ENCODE data around the gene DNAH2. TPM values are rescaled to one million over a fixed set of nuclear protein-coding genes. Genes with fewer than 3 reads are reported as not detected.

The DNAH2 gene
- total RNA-seq, 1 donor from 2014 or later: not detected

DNA sequence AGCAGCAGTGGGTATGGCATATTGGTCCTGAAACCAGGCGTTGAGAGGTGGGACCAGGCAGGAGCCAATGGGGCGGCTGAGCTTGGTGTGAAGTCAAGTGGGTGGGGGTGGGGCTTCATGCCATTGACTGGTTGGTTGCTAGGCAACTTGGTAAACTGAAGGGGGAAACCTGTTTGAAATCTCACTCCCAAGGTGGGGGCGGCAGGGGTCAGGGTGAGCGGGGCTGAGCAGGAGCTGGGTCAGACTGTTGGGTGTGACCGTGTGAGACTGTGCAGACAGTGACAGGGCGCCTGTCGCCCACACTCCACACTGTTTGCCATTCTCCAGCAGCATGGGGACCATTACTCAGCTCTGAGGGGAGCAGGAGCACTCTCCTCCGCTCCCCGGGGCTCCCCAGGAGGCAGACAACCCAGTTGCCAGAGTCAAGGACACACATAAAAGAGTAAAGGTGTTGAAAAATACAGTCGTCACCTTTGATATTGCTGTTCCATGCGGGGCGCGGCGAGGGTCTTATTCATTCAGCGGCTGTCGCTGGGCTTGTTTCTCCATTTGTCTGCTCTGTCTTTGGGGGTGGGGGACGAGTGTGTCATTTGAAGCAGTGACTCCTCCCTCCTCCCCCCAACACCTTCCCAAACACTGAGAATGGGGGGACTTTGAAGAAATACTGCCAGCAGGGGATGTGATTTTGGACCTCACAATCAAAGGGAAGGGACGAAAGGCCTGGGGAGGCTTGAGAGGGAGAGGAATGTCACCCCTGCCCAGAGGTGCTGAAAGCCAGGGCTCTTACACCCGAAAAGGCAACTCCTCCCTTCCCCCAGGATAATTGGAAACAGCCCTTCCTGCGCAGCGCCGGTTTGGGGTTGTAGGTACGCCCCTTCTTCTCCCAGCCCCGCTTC, 13.7 kb upstream of the DNAH2 start:
- intact Hi-C loops (cut with micrococcal nuclease): no loop called here

DNA sequence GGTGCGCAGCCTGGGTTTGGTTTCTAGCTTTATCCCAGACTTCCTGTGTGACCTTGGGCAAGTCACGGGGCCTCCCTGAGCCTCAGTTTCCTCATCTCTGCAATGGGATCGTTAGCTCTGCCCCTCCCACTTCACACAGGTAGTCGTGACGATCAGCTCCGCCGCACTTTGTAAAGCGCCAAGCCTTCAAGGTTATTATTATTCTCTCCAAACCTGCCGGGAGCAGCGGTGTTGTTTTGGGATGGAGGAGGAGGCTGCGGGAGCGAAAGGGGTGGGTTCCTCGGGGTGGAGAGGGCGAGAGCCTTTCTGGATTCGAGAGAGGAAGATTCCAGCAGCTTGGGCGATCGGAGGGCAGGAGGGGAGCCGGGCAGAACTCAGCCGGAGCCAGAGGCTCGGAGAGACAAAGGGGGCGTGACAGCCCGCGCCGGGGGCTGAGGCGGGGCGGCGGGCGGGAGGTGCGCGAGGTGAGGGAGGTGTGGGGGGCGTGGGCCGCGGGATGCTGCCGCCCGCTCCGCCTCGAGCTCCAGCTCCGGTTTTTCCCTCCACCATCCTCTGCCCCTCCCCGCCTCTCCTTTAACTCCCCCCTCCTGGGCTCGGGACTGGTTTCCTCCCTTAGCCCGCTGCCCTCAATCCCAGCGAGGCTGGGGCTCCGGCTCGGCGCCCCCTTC, 12.8 kb upstream of the DNAH2 start, which contains the start of gene EFNB3:
Gene EFNB3, plus strand, starts transcription at position 602 of the 668 bp plus-strand sequence. CDS start 397 bp downstream, outside the sequence.
- intact Hi-C loops (cut with micrococcal nuclease): no loop called here

DNA sequence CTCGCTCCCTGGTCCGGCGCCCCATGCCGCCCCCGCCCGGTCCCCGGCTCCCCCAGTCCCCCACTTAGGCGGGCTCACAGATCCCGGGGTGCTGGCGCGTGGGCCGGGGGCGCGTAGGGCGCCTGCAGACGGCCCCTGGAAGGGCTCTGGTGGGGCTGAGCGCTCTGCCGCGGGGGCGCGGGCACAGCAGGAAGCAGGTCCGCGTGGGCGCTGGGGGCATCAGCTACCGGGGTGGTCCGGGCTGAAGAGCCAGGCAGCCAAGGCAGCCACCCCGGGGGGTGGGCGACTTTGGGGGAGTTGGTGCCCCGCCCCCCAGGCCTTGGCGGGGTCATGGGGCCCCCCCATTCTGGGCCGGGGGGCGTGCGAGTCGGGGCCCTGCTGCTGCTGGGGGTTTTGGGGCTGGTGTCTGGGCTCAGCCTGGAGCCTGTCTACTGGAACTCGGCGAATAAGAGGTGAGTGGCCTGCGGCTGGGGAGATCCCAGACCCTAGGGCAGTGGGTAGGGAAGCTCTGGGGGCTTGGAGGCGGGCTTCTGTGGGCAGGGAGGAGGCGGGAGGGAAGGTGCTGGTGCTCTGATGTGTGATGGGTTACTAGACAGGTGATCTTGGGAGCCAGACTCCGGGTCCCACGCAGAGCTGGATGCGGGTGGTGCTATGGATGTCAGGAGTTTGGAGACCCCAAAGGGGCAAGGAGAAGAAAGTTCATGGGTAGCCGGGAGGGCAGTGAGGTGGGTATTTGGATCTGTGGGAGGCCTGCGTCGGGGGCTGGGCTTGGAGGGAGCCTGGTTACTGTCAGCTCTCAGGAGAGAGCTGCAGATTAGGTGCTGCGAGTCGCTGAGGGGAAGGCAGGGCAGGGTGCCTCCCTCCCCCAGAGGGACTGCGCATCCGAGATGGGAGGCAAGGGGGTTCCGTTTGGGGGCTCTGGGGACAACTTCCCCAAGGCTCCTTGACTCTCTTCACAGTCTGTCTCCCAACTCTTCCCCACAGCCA, 12.0 kb upstream of the DNAH2 start:
- intact Hi-C loops (cut with micrococcal nuclease): no loop called here

DNA sequence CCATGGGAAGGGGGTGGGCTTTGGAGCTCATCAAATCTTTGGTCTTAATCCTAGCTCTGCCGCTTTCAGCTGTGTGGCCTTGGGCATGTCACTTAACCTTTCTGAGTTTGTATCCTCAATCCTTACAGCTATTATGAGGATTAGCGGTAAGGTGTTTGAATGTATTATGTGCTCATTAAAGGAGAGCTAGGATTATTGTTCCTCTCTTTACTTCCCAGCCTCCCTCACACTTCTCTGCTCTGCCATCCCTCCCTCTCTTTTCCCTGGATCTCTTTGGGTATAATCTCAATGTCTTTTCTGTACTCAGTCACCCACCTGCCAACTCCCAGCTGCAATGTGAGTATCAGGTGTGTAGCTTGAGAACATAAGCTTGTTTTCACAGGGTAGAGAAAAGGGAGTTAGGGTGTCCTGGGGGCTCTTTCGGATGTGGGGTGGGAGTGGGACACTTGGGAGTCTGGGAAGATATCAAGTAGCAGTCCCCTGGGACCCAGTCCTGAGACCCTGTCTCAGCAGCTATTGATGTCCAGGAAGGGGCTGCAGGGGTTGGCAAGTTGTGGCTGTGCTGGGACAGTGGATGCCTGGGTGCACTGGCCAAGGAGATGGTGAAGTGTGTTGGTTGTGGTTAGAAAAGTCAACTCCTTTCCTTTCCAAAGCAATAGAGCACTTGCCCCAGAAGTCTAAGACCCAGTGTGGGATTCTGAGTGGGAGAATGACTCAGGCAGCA, 10.8 kb upstream of the DNAH2 start:
- intact Hi-C loops (cut with micrococcal nuclease): no loop called here

DNA sequence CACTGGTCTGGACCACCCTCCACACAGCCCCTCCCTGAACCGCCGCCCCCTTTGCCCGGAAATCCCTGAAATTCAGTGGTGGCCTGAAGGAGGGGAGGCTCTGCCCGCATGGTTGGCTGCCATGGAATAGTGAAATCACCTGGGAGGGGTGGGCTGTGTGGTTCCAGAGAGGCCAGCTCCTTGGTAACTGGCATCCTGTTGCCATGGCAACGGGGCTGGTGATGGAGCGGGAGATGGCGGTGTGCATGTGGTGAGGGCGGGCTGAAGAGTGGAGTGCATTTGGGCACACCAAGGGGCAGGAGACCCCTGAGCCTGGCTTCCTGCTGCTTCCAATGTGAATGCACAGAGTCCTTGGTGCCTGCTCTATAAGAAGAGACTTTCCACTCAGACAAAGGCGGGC, 10.1 kb upstream of the DNAH2 start:
- intact Hi-C loops (cut with micrococcal nuclease): no loop called here

DNA sequence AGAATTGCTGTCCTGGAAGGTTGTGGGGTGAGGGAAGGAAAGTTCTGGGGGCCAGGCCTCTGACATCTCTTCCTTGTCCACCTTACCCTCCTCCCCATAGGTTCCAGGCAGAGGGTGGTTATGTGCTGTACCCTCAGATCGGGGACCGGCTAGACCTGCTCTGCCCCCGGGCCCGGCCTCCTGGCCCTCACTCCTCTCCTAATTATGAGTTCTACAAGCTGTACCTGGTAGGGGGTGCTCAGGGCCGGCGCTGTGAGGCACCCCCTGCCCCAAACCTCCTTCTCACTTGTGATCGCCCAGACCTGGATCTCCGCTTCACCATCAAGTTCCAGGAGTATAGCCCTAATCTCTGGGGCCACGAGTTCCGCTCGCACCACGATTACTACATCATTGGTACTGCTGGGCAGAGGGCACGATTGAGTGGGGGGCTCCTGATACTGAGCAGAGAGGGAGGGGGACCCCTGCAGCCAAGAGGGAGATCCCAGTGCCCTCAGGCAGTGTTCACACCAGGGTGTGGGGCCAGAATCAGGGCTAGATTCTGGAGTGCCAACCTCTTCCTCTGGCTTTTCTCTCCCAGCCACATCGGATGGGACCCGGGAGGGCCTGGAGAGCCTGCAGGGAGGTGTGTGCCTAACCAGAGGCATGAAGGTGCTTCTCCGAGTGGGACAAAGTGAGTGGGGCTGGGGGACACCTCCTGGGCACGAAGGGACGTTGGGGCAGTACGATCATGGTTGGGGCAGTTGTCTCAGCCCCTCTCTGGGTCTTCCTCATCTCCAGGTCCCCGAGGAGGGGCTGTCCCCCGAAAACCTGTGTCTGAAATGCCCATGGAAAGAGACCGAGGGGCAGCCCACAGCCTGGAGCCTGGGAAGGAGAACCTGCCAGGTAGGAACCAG, 9.4 kb upstream of the DNAH2 start:
- intact Hi-C loops (cut with micrococcal nuclease): no loop called here

DNA sequence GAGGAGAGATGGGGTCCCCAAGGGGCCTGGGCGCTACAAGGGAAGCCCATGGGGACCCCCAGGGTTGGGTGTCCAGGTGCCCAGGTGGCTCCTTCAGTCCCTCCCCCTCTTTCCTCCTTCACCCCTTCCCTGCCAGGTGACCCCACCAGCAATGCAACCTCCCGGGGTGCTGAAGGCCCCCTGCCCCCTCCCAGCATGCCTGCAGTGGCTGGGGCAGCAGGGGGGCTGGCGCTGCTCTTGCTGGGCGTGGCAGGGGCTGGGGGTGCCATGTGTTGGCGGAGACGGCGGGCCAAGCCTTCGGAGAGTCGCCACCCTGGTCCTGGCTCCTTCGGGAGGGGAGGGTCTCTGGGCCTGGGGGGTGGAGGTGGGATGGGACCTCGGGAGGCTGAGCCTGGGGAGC, 8.5 kb upstream of the DNAH2 start:
- intact Hi-C loops (cut with micrococcal nuclease): no loop called here

DNA sequence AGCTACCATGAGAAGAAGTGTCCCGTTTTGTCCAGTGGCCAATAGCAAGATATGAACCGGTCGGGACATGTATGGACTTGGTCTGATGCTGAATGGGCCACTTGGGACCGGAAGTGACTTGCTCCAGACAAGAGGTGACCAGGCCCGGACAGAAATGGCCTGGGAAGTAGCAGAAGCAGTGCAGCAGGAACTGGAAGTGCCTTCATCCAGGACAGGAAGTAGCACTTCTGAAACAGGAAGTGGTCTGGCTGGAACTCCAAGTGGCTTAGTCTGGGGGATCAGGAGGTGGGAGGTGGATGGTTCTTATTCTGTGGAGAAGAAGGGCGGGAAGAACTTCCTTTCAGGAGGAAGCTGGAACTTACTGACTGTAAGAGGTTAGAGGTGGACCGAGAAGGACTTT, 7.2 kb upstream of the DNAH2 start:
- intact Hi-C loops (cut with micrococcal nuclease): no loop called here

DNA sequence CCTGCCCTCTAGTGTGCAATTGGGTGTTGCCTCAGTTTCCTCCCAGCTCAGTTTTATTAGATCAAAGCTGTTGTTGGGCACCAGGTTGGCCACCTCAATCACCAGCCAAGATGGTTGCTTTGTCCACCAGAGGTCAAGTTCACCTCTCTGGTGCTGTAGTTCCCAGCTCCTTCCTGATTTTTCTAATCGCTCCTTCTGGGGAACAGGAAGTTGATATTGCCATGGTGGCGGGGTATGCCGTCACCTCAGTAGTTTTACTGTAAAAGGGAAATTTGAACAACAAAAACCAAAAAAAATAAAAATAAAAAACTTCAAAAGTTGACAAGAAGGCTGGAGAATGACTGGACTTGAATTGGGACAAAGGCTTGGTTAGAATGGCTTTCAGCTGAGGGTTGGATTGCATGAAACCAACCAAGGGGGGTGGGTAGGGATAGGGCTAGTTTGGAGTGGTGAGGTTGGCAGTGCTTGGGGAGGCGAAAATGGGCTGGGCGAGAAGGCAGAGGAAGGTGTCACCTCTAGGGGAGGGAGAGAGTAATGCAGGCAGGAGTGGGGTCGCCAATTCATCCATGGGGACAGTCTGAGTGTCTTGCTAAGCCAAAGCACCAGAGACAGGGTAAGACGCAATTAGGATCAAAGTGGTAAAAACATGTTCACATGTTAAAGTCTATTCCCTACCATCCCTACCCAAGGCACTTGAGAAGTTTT, 6.3 kb upstream of the DNAH2 start:
- intact Hi-C loops (cut with micrococcal nuclease): no loop called here

DNA sequence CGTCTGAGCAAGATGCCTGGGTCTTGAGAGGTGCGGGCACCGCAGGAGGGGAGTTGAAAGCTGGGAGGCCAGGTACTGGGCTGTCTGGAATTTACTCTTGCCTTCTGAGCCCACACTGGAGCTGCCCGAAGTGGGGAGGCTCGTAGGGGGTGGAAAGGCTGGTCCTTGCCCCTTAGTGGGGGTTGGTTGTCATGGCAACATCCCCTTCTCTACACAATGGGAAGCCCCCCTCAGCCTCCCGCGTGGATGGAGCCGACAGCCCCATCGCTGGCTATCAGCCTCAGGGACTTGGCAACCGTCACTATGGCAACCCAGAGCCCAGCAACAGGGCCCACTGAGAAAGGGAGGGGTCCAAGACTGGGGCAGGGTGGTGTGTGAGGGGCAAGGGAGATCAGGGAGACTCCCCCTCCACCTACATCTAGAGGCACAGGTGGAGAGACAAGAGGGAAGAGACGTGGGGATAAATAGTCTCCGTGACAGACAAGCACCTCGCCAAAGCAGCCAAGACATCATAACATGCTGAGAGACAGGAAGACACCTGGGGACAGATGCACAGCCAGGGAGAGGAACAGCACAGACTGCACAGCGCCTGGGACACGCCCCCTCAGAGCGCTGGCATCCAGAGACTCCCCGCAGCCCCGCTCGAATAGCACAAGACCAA, 5.3 kb upstream of the DNAH2 start:
- intact Hi-C loops (cut with micrococcal nuclease): no loop called here

DNA sequence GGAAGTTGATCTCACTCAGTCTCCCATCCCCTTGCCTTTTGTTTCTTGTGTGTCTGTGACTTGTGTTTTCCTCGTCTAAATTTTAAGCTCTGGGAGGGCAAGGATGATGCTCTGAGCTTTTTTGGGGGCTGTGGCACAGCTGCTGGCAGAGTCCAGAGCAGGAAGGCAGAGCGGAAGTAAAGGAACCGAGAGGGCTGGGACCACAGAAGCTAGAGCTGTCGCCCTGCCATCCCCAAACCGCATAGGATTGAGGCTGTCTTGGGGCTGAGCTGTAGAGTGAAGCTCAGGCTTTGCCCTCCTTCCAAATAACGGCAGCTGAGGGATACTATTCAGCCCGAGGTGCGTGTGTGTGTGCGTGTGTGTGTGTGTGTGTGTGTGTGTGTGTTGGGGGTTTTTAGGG, 3.8 kb upstream of the DNAH2 start:
- intact Hi-C loops (cut with micrococcal nuclease): no loop called here

DNA sequence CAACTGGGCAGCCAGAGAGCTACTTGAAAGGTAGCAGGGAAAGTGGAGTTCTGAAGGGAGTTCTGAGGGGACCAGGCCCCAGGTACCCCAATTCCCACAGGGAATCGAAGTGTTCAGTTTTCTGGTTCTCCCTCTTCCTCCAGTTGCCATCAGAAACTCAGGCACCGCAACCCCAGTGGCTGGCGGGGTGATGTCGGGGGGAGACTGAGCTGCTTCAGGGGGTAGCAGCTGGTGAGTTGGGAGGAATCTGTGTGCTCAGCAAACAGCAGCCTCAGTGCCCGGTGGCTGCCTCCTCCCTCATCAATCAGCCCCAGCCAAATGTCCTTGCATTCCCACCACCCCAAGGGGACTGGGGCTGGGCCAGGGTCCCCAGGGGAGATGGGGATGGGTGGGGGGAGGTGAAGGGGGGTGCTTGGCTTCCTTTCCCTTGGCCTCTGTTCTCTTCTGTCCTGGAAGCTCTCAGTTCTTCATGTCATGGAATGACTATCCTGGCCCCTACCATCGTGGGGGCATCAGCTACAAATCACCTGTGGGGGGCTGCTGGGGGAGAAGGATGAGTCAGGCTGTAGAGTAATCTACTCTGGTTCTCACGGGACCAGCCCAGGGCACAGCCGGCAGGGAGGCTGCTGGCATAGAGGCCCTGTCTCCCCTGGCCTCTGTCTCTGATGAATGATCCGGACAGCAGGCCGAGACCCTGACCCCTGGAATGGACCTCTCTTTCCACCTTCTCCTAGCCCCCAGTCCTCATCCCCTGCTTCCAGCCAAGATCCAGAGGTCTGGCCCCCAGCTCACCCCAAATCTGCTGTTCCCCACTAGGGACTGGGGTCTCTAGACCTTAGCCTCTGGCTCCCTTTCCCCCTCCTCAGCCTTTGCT, 2.6 kb upstream of the DNAH2 start:
- intact Hi-C loops (cut with micrococcal nuclease): no loop called here

DNA sequence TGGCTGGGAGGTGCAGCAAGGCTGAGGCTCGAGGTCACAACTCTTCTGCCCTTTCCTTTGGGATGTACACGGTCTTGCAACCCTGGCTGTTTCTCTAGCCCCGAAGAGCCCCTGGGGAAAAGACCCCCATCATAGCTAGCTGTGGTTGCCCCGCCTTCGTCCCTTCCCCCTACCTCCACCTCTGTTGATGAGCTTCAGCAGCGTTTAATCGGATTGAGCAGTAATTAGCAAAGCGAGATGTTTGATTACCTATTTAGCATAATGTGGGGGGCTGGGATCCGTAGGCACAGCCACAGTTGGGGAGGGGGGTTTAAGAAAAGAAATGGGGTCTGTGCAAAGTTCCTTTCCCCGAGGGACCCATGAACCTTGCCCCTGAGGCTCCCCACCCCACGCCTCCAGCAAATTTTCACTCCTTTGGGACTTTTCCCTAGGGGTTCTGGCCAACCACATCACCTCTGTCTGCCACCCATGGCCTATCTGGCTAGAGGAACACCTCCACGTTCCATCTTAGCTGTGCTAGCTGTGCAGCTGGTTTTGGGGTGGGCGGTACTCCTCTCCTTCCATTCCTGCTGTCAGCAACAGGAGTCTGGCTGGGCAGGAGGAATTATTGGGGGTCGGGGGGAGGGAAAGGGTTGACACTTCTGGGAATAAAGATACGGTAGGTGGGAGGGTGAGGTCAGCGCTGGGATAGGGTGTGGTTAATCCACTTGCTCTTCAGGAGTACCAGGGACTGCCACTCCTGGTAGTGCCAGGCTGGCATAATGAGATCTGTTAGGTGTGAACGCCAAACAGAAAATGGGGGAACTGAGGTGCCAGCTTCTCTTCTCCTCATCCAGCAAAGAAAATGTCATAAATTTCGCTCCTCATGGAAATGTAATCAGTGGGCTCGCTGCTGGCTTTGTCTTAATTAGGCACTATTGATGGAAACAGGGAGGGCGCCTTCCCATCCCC, 1.3 kb upstream of the DNAH2 start:
- intact Hi-C loops (cut with micrococcal nuclease): no loop called here

DNA sequence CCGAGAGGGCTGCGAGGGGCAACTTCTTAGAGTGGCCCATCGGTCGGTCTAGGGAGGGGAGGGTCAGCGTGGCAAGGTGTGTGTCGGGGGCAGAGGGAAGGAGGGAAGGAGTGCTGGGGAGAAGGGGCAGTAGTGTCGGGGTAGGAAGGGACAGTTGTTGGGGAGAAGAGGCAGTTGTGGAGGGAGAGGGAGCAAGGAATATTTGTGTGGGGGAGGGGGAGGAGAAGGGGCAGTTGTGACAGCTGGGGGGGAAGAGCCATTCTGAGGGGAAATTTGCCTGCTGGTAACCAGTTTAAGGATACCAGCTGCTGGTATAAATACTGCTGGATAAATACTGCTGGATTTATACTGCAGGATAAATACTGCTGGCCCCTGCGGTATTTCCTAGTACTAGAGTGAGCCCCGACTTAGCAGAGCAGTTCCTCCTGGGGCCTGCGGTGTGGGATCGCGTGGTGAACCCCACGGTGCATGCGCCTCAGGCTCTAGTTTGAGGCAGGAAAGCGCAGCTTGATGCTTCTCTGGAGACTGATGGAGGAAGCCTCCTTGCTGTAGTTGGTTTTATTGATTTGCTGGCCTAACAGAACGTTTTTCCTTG, 309 bp downstream of the DNAH2 start:
- intact Hi-C loops (cut with micrococcal nuclease): no loop called here

DNA sequence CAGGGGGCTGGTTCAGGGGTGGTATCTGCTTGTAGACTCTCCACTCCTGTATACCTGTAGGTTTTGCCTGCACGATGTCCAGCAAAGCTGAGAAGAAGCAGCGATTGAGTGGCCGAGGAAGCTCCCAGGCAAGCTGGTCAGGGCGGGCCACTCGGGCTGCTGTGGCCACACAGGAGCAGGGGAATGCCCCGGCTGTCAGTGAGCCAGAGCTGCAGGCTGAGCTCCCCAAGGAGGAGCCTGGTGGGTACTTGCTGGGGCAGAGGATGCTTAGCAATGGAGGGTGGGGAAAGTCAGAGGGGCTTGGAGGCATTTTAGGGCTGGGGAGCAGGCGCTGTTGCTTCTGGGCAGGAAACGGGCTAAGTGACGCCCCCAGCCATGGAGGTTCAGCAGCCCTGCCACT, 2.1 kb downstream of the DNAH2 start:
- intact Hi-C loops (cut with micrococcal nuclease): no loop called here

DNA sequence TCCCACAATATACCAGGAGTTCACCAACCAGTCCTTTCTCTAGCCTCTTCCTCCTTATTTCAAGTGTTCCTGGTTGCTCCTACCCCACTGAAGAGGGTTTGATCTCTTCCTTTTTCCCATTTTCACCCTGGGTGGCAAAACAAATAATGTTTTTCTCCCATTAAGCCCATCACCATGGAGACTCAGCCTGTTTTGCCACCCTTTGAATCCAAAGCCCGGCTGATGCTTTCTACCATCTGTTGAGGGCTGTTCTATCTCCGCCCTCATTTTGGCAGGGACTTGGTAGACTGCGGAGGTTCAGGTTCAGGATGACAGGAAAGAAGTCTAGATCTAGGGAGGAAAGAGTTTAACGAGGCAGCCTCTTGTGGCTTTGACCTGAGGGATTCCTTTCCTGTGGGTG, 2.6 kb downstream of the DNAH2 start:
- intact Hi-C loops (cut with micrococcal nuclease): no loop called here

Measured in T-helper 2 cell treated with Interferon-gamma antibody and Interleukin-4, amounts not matched to agents 100 ng/mL and 5 ng/mL, for 36 hours (primary cell).